CD4-positive, alpha-beta T cell treated with Interleukin-17A for 1 hour (primary cell): ENCODE measurements around the gene ADCK2.
"Not testable (repeated sequence)": the region's sequence is repeated elsewhere in the genome, so short reads cannot be mapped to it uniquely, and the experiment has no call there.

Experiments
- DNase-seq: peaks from one replicate; pipeline ENCODE4 v3.0.0-alpha.2; 2020

The ADCK2 gene

GRCh38 chr7:140696024-140696679 is 23.4 kb downstream of the ADCK2 start:
- DNase-seq = peak; percentile 93

GRCh38 chr7:140696680-140697446 is 24.1 kb downstream of the ADCK2 start, which contains the start of gene NDUFB2:
Gene NDUFB2, plus strand, starts transcription at chr7:140696708. Its CDS starts 37 bp downstream, at chr7:140696745.
- peak; percentile 70 for DNase-seq

- DNase-seq = no peak
Measured at GRCh38 chr7:140697447-140698143, 24.9 kb downstream of the ADCK2 start.

GRCh38 chr7:140698477-140698876 is 25.7 kb downstream of the ADCK2 start:
- no peak for DNase-seq

GRCh38 chr7:140702774-140703173 is 30.0 kb downstream of the ADCK2 start:
- no peak for DNase-seq

GRCh38 chr7:140704205-140704604 is 31.5 kb downstream of the ADCK2 start:
- DNase-seq = no peak

- no peak for DNase-seq
Measured at GRCh38 chr7:140707132-140707531, 34.4 kb downstream of the ADCK2 start.

GRCh38 chr7:140708764-140709163 is 36.0 kb downstream of the ADCK2 start:
- DNase-seq = not testable (repeated sequence)

- not testable (repeated sequence) for DNase-seq
Measured at GRCh38 chr7:140712392-140712791, 39.6 kb downstream of the ADCK2 start.

- peak; percentile 24 for DNase-seq
Measured at GRCh38 chr7:140714331-140715040, 41.7 kb downstream of the ADCK2 start.

GRCh38 chr7:140719721-140720120 is 47.0 kb downstream of the ADCK2 start:
- DNase-seq = no peak

- DNase-seq = no peak
Measured at GRCh38 chr7:140722254-140722653, 49.5 kb downstream of the ADCK2 start.

- peak; percentile 40 for DNase-seq
Measured at GRCh38 chr7:140723006-140723405, 50.3 kb downstream of the ADCK2 start.

GRCh38 chr7:140723574-140723973 is 50.8 kb downstream of the ADCK2 start:
- no peak for DNase-seq

GRCh38 chr7:140724706-140725105 is 52.0 kb downstream of the ADCK2 start:
- no peak for DNase-seq

- DNase-seq = no peak
Measured at GRCh38 chr7:140726281-140726680, 53.5 kb downstream of the ADCK2 start.

- DNase-seq = no peak
Measured at GRCh38 chr7:140732416-140732815, 59.7 kb downstream of the ADCK2 start.

GRCh38 chr7:140734096-140734495 is 61.4 kb downstream of the ADCK2 start:
- DNase-seq = no peak

- DNase-seq = no peak
Measured at GRCh38 chr7:140734729-140735128, 62.0 kb downstream of the ADCK2 start.

GRCh38 chr7:140738280-140738679 is 65.5 kb downstream of the ADCK2 start:
- DNase-seq = no peak

GRCh38 chr7:140743255-140743654 is 70.5 kb downstream of the ADCK2 start:
- DNase-seq = not testable (repeated sequence)

GRCh38 chr7:140744005-140744404 is 71.3 kb downstream of the ADCK2 start:
- no peak for DNase-seq
